PC-3 (cell line): ENCODE results near the gene TNNT1. TPM values are rescaled to one million over a fixed set of nuclear protein-coding genes. Genes with fewer than 3 reads are reported as not detected.

Experiments
- microRNA-seq: library from miRNA; unstranded; fragments of <30 nt; microRNA quantifications from one replicate; pipeline ENCODE4 v1.1.0, GENCODE V29; 2020; ENCODE audit not compliant: unreplicated experiment
- total RNA-seq: library from RNA; depleted of rRNA; stranded (reverse); fragments of >200 nt; gene quantifications from 2 replicates; pipeline ENCODE4 v1.2.3, GENCODE V29; 2014; rRNA removed

TNNT1 gene
- total RNA-seq, 1 experiment from 2014 or later: 266 TPM

Small RNAs within 50 kb of the gene (microRNA-seq; reads per million reads assigned to microRNA genes)
- gene MIR7975: not detected

Other genes with a start within 250 kb of the TNNT1 start
- not detected in 2 replicates for gene NCR1, start 243.1 kb downstream of the TNNT1 start, total RNA-seq
- not detected in 2 replicates for gene NLRP7, start 201.7 kb downstream of the TNNT1 start, total RNA-seq
- gene NLRP2, start 182.8 kb downstream of the TNNT1 start, total RNA-seq: not detected in 2 replicates
- gene GP6, start 110.9 kb downstream of the TNNT1 start, total RNA-seq: 0.58 TPM in 1 of 2 replicates, not detected in the other
- gene RDH13, start 86.1 kb downstream of the TNNT1 start, total RNA-seq: 80.4 and 85.7 TPM in 2 replicates
- gene EPS8L1, start 73.3 kb downstream of the TNNT1 start, total RNA-seq: 75.3 and 75.8 TPM in 2 replicates
- gene PPP1R12C, start 31.6 kb downstream of the TNNT1 start, total RNA-seq: 136 and 180 TPM in 2 replicates
- gene TNNI3, start 8.5 kb upstream of the TNNT1 start, total RNA-seq: 32.4 and 40.1 TPM in 2 replicates
- gene DNAAF3, start 17.4 kb upstream of the TNNT1 start, total RNA-seq: 30.0 and 45.7 TPM in 2 replicates
- gene SYT5, start 31.1 kb upstream of the TNNT1 start, total RNA-seq: 0.40 and 2.5 TPM in 2 replicates
- 8.1 and 10.9 TPM in 2 replicates for gene PTPRH, start 60.3 kb upstream of the TNNT1 start, total RNA-seq
- gene TMEM86B, start 79.6 kb upstream of the TNNT1 start, total RNA-seq: 11.1 and 11.8 TPM in 2 replicates
- gene PPP6R1, start 109.8 kb upstream of the TNNT1 start, total RNA-seq: 159 and 221 TPM in 2 replicates
- gene HSPBP1, start 130.9 kb upstream of the TNNT1 start, total RNA-seq: 122 and 148 TPM in 2 replicates
- gene BRSK1, start 134.8 kb upstream of the TNNT1 start, total RNA-seq: 5.1 and 8.7 TPM in 2 replicates
- gene TMEM150B, start 176.1 kb upstream of the TNNT1 start, total RNA-seq: not detected in 2 replicates
- gene KMT5C, start 190.7 kb upstream of the TNNT1 start, total RNA-seq: 21.9 and 36.6 TPM in 2 replicates
- gene COX6B2, start 205.5 kb upstream of the TNNT1 start, total RNA-seq: 0.80 and 2.4 TPM in 2 replicates
- not detected in 2 replicates for gene GARIN5B, start 214.1 kb upstream of the TNNT1 start, total RNA-seq
- gene IL11, start 221.3 kb upstream of the TNNT1 start, total RNA-seq: 7.5 and 10.7 TPM in 2 replicates
- gene TMEM190, start 227.6 kb upstream of the TNNT1 start, total RNA-seq: not detected in 2 replicates
- gene TMEM238, start 235.1 kb upstream of the TNNT1 start, total RNA-seq: 22.1 and 22.8 TPM in 2 replicates
- 550 and 836 TPM in 2 replicates for gene RPL28, start 236.7 kb upstream of the TNNT1 start, total RNA-seq